Measurements from ENCODE around the gene GNPTAB.
A peak's percentile ranks its signal among the peaks of the same experiment; 100 is the strongest.

Gene GNPTAB

DNA sequence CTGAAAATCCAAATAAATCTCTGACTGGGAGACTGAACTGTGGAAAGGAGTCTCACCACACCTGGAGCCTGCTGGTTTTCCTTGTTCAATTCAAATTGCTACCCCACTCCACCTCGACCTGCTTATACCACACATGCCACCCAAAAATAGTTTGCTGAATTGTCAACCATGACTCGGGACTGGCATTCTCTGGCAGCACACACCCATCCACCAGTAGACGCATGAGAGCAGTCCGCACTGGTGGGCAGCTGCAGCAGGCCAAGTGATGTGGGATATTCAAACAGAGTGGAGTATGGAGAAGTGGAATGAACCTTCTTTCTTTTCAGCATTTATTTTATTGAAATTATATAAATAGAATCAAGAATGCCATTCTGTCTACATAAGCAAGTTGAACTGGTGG, 52.8 kb downstream of the GNPTAB start:
- 33% methylated on average over 1 of the region's 4 CpGs for WGBS

DNA sequence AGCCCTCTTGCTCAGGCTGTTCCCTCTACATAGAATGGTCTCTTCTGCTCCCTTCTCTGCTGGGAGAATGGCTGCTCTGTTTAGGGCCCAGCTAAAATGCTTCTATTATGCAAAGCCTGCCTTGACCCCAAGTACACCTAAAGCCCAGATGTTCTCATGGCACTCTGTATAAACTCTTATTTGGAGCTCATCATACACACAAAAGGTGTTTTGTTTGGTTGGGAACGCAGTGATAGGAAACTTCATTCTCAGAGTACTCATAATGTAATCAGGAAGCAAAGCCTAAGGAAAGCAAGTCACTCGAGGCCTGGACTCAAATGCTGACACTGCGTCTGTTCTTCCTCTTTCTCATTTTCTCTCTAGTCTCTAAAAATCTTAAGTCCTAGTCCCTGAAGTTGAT, 53.3 kb downstream of the GNPTAB start:
- no peak overlapping the region for H3K27ac ChIP-seq (ENCODE audit: low read length, poor library complexity, severe bottlenecking)
- whole genome bisulfite sequencing = 56% methylated on average over 2 of the region's 3 CpGs
- H3K27me3 ChIP-seq (ENCODE audit: control insufficient read depth in 1 of 2, insufficient read depth in 1 of 2, low read length in 2 of 2) = no peaks in the 10 kb centered on the region

More for the DNA sequence above, 52.8 kb downstream of the GNPTAB start:
- H3K4me2 ChIP-seq (ENCODE audit: low read length, poor library complexity, severe bottlenecking) = no peak overlapping the region
- H2BK120ac ChIP-seq (ENCODE audit: low read depth, low read length) = no peak overlapping the region
- no peak overlapping the region for H4K91ac ChIP-seq (ENCODE audit: low read length)
- H4K8ac ChIP-seq (ENCODE audit: low read length) = no peak overlapping the region
- no peaks in the 10 kb centered on the region for H3K9me3 ChIP-seq (ENCODE audit: control insufficient read depth, low read length)
- no peak overlapping the region for H2AFZ ChIP-seq (ENCODE audit: low read depth, low read length)
- no peak overlapping the region for H3K9ac ChIP-seq (ENCODE audit: low read length)
- no peak overlapping the region for H2AK5ac ChIP-seq (ENCODE audit: low read length, severe bottlenecking)
- no peak overlapping the region for H3K4ac ChIP-seq (ENCODE audit: low read depth in 1 of 2, low read length in 2 of 2)
- no peak overlapping the region for H3K14ac ChIP-seq (ENCODE audit: low read length in 2 of 2)
- peaks cover 2% of the 10 kb centered on the region for H3K79me1 ChIP-seq (replicated peaks; ENCODE audit: low read length, poor library complexity, severe bottlenecking)
- H3K27ac ChIP-seq (ENCODE audit: low read length, poor library complexity, severe bottlenecking) = no peak overlapping the region
- no peak overlapping the region for H3K4me3 ChIP-seq (ENCODE audit: insufficient read depth in 1 of 2, low read depth in 1 of 2, low read length in 2 of 2)
- H3K18ac ChIP-seq (ENCODE audit: low read depth in 1 of 2, low read length in 2 of 2) = no peak overlapping the region
- no peak overlapping the region for H3K23ac ChIP-seq (ENCODE audit: low read length in 2 of 2)
- H3K4me1 ChIP-seq (ENCODE audit: control insufficient read depth, insufficient read depth, low read depth, low read length) = peaks cover 2% of the 10 kb centered on the region
- peaks cover 16 to 48% of the 10 kb centered on the region in 2 experiments for H3K36me3 ChIP-seq (ENCODE audit: control insufficient read depth in 1 of 2, insufficient read depth in 2 of 2, low read depth in 1 of 2, low read length in 2 of 2)
- no peak for DNase-seq
- no peak overlapping the region for H2BK15ac ChIP-seq (ENCODE audit: low read depth, poor library complexity, severe bottlenecking)
- H2BK12ac ChIP-seq (ENCODE audit: low read length in 2 of 2) = no peak overlapping the region
- H3K27me3 ChIP-seq (ENCODE audit: control insufficient read depth in 1 of 2, insufficient read depth in 1 of 2, low read length in 2 of 2) = no peaks in the 10 kb centered on the region
- no peak overlapping the region for H2BK5ac ChIP-seq (ENCODE audit: low read depth, low read length, poor library complexity, severe bottlenecking)

DNA sequence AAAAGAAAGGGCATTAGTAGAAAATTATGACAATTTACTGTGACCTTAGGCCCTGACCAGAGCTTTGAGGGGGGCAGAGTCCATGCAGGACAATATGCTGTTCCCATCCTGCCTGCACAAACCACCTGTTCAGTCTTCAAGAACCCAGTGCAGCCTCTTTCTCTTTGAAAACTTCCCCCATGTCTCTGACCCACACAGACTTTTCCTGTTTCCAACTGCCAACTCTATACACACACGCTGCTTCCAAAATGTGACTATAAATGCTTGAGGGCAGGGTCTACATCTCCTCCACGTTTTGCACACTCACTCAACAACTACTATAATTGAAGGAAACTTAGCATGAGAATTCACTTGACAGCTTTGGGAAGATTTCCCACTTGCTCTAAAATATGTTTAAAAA, 54.9 kb downstream of the GNPTAB start:
- H3K4me1 ChIP-seq (ENCODE audit: control insufficient read depth, insufficient read depth, low read depth, low read length) = no peaks in the 10 kb centered on the region
- no peak overlapping the region for H2BK12ac ChIP-seq (ENCODE audit: low read length in 2 of 2)
- no peak overlapping the region for H3K9ac ChIP-seq (ENCODE audit: low read length)
- WGBS = 75% methylated on average over 2 of the region's 2 CpGs
- H3K14ac ChIP-seq (ENCODE audit: low read length in 2 of 2) = no peak overlapping the region
- H3K23ac ChIP-seq (ENCODE audit: low read length in 2 of 2) = no peak overlapping the region
- H2AFZ ChIP-seq (ENCODE audit: low read depth, low read length) = no peak overlapping the region
- no peak overlapping the region for H2BK15ac ChIP-seq (ENCODE audit: low read depth, poor library complexity, severe bottlenecking)
- H4K91ac ChIP-seq (ENCODE audit: low read length) = no peak overlapping the region
- H3K4me2 ChIP-seq (ENCODE audit: low read length, poor library complexity, severe bottlenecking) = no peak overlapping the region
- no peak overlapping the region for H4K8ac ChIP-seq (ENCODE audit: low read length)
- H3K79me1 ChIP-seq (replicated peaks; ENCODE audit: low read length, poor library complexity, severe bottlenecking) = peaks cover 4% of the 10 kb centered on the region
- H2BK120ac ChIP-seq (ENCODE audit: low read depth, low read length) = no peak overlapping the region
- DNase-seq = no peak
- no peak overlapping the region for H3K27ac ChIP-seq (ENCODE audit: low read length, poor library complexity, severe bottlenecking)
- no peak overlapping the region for H2AK5ac ChIP-seq (ENCODE audit: low read length, severe bottlenecking)
- H3K18ac ChIP-seq (ENCODE audit: low read depth in 1 of 2, low read length in 2 of 2) = no peak overlapping the region
- H3K4me3 ChIP-seq (ENCODE audit: insufficient read depth in 1 of 2, low read depth in 1 of 2, low read length in 2 of 2) = no peak overlapping the region
- no peak overlapping the region for H2BK5ac ChIP-seq (ENCODE audit: low read depth, low read length, poor library complexity, severe bottlenecking)
- no peaks in the 10 kb centered on the region for H3K27me3 ChIP-seq (ENCODE audit: control insufficient read depth in 1 of 2, insufficient read depth in 1 of 2, low read length in 2 of 2)
- H3K4ac ChIP-seq (ENCODE audit: low read depth in 1 of 2, low read length in 2 of 2) = no peak overlapping the region
- H3K9me3 ChIP-seq (ENCODE audit: control insufficient read depth, low read length) = no peaks in the 10 kb centered on the region
- peaks cover 19 to 61% of the 10 kb centered on the region in 2 experiments for H3K36me3 ChIP-seq (ENCODE audit: control insufficient read depth in 1 of 2, insufficient read depth in 2 of 2, low read depth in 1 of 2, low read length in 2 of 2)

More for the DNA sequence above, 53.3 kb downstream of the GNPTAB start:
- H3K4me3 ChIP-seq (ENCODE audit: insufficient read depth in 1 of 2, low read depth in 1 of 2, low read length in 2 of 2) = no peak overlapping the region
- H4K8ac ChIP-seq (ENCODE audit: low read length) = no peak overlapping the region
- no peak overlapping the region for H2BK5ac ChIP-seq (ENCODE audit: low read depth, low read length, poor library complexity, severe bottlenecking)
- H3K23ac ChIP-seq (ENCODE audit: low read length in 2 of 2) = no peak overlapping the region
- H3K4ac ChIP-seq (ENCODE audit: low read depth in 1 of 2, low read length in 2 of 2) = no peak overlapping the region
- H3K14ac ChIP-seq (ENCODE audit: low read length in 2 of 2) = no peak overlapping the region
- H2BK12ac ChIP-seq (ENCODE audit: low read length in 2 of 2) = no peak overlapping the region
- H3K9me3 ChIP-seq (ENCODE audit: control insufficient read depth, low read length) = no peaks in the 10 kb centered on the region
- no peak for DNase-seq
- H2AK5ac ChIP-seq (ENCODE audit: low read length, severe bottlenecking) = no peak overlapping the region
- no peak overlapping the region for H2BK120ac ChIP-seq (ENCODE audit: low read depth, low read length)
- no peak overlapping the region for H2BK15ac ChIP-seq (ENCODE audit: low read depth, poor library complexity, severe bottlenecking)
- H4K91ac ChIP-seq (ENCODE audit: low read length) = no peak overlapping the region
- H3K9ac ChIP-seq (ENCODE audit: low read length) = no peak overlapping the region
- no peaks in the 10 kb centered on the region for H3K4me1 ChIP-seq (ENCODE audit: control insufficient read depth, insufficient read depth, low read depth, low read length)
- H3K4me2 ChIP-seq (ENCODE audit: low read length, poor library complexity, severe bottlenecking) = no peak overlapping the region
- no peak overlapping the region for H2AFZ ChIP-seq (ENCODE audit: low read depth, low read length)
- H3K36me3 ChIP-seq (ENCODE audit: control insufficient read depth in 1 of 2, insufficient read depth in 2 of 2, low read depth in 1 of 2, low read length in 2 of 2) = peaks cover 19 to 50% of the 10 kb centered on the region in 2 experiments
- peaks cover 2% of the 10 kb centered on the region for H3K79me1 ChIP-seq (replicated peaks; ENCODE audit: low read length, poor library complexity, severe bottlenecking)
- no peak overlapping the region for H3K18ac ChIP-seq (ENCODE audit: low read depth in 1 of 2, low read length in 2 of 2)

- H3K27ac ChIP-seq (ENCODE audit: low read length, poor library complexity, severe bottlenecking) = no peak overlapping the region
- WGBS = 7% methylated on average over 1 of the region's 2 CpGs
Observed at GRCh38 chr12:101773650-101774162, 57.1 kb downstream of the GNPTAB start.

More at GRCh38 chr12:101773650-101774162, 57.1 kb downstream of the GNPTAB start:
- Histone ChIP-seq H3K27me3 (ENCODE audit: control insufficient read depth in 1 of 2, insufficient read depth in 1 of 2, low read length in 2 of 2) (no peaks in the 10 kb centered on the region), H3K4me2 (ENCODE audit: low read length, poor library complexity, severe bottlenecking) (no peak overlapping the region), H3K4me1 (ENCODE audit: control insufficient read depth, insufficient read depth, low read depth, low read length) (no peaks in the 10 kb centered on the region), H3K9ac (ENCODE audit: low read length) (no peak overlapping the region), H2AFZ (ENCODE audit: low read depth, low read length) (no peak overlapping the region), H2BK5ac (ENCODE audit: low read depth, low read length, poor library complexity, severe bottlenecking) (no peak overlapping the region), H3K14ac (ENCODE audit: low read length in 2 of 2) (no peak overlapping the region), H3K4me3 (ENCODE audit: insufficient read depth in 1 of 2, low read depth in 1 of 2, low read length in 2 of 2) (no peak overlapping the region), H4K91ac (ENCODE audit: low read length) (no peak overlapping the region), H3K18ac (ENCODE audit: low read depth in 1 of 2, low read length in 2 of 2) (no peak overlapping the region), H3K36me3 (ENCODE audit: control insufficient read depth in 1 of 2, insufficient read depth in 2 of 2, low read depth in 1 of 2, low read length in 2 of 2) (peaks cover 22 to 64% of the 10 kb centered on the region in 2 experiments), H4K8ac (ENCODE audit: low read length) (no peak overlapping the region), H3K4ac (ENCODE audit: low read depth in 1 of 2, low read length in 2 of 2) (no peak overlapping the region), H3K79me1 (replicated peaks; ENCODE audit: low read length, poor library complexity, severe bottlenecking) (peaks cover 4% of the 10 kb centered on the region), H2AK5ac (ENCODE audit: low read length, severe bottlenecking) (no peak overlapping the region), H2BK15ac (ENCODE audit: low read depth, poor library complexity, severe bottlenecking) (no peak overlapping the region), H3K9me3 (ENCODE audit: control insufficient read depth, low read length) (no peaks in the 10 kb centered on the region), H3K23ac (ENCODE audit: low read length in 2 of 2) (no peak overlapping the region), H2BK12ac (ENCODE audit: low read length in 2 of 2) (no peak overlapping the region), H2BK120ac (ENCODE audit: low read depth, low read length) (no peak overlapping the region)
- peak; percentile 72 for DNase-seq
